ENCODE measurements around the gene KCNE2.

GRCh38 chr21:34352556-34352955 lies 11.2 kb upstream of the KCNE2 start:
- TF ChIP-seq, protein P1, sequence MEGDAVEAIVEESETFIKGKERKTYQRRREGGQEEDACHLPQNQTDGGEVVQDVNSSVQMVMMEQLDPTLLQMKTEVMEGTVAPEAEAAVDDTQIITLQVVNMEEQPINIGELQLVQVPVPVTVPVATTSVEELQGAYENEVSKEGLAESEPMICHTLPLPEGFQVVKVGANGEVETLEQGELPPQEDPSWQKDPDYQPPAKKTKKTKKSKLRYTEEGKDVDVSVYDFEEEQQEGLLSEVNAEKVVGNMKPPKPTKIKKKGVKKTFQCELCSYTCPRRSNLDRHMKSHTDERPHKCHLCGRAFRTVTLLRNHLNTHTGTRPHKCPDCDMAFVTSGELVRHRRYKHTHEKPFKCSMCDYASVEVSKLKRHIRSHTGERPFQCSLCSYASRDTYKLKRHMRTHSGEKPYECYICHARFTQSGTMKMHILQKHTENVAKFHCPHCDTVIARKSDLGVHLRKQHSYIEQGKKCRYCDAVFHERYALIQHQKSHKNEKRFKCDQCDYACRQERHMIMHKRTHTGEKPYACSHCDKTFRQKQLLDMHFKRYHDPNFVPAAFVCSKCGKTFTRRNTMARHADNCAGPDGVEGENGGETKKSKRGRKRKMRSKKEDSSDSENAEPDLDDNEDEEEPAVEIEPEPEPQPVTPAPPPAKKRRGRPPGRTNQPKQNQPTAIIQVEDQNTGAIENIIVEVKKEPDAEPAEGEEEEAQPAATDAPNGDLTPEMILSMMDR (IDR thresholded peaks at IDR 0.05; ENCODE audit: poor library complexity), result no peak
- no peak for TF ChIP-seq EZH2 (IDR thresholded peaks at IDR 0.05; ENCODE audit: borderline replicate concordance)
- no peak for TF ChIP-seq EZH2phosphoT487 (IDR thresholded peaks at IDR 0.05; ENCODE audit: low read depth, severe bottlenecking, unreplicated experiment)
